Ovary (tissue), 9 donors: Measurements from ENCODE around the gene DOHH. TPM values are rescaled to one million over a fixed set of nuclear protein-coding genes. Genes with fewer than 3 reads are reported as not detected.
A peak's percentile ranks its signal among the peaks of the same experiment; 100 is the strongest.

Source experiments
- DNase-seq, 5 donors: peaks; one replicate each; pipeline ENCODE4 v3.0.0-alpha.2; 2019 to 2020
- H3K27ac ChIP-seq, 2 donors: fragments of 200-600 bp; one replicate each; pipeline versions ENCODE4 v1.5.1 to v1.8.0; 2019 to 2022
- H3K27me3 ChIP-seq: fragments of 200-600 bp; one replicate; pipeline ENCODE4 v1.8.0; 2022
- H3K36me3 ChIP-seq: fragments of 200-600 bp; sonication (generic); one replicate; pipeline ENCODE4 v1.5.1; 2019
- H3K4me1 ChIP-seq: one replicate; pipeline ENCODE4 v1.8.1; 2013; ENCODE audit warnings: mild to moderate bottlenecking, moderate library complexity; ENCODE audit not compliant: insufficient read depth
- H3K4me3 ChIP-seq: fragments of 200-600 bp; sonication (generic); one replicate; pipeline ENCODE4 v1.5.1; 2017
- H3K9me3 ChIP-seq, 2 donors: fragments of 200-600 bp in 1 of 2; sonication (generic) in 1 of 2; one replicate each; pipeline versions ENCODE4 v1.5.1 to v1.8.1; 2013 to 2019; ENCODE audit warnings: mild to moderate bottlenecking in 1 of 2, moderate library complexity in 1 of 2
- EP300 ChIP-seq: sonication (generic); formaldehyde crosslinking; IDR thresholded peaks from one replicate; pipeline ENCODE4 v1.6.1; 2017; ENCODE audit warnings: antibody characterized with exemption
- POLR2A ChIP-seq: fragments of 450-650 bp; IDR thresholded peaks from one replicate; pipeline ENCODE4 v1.6.1; 2017; ENCODE audit warnings: antibody characterized with exemption, mild to moderate bottlenecking, moderate library complexity
- WGBS, 3 donors: extraction: QIAGEN DNeasy Blood & Tissue Kit in 1 of 3; methylation state at CpG; one replicate each; pipeline versions ENCODE4 v1.1.5 to v1.1.7; 2013 to 2017; 5-methylcytosine and 5-hydroxymethylcytosine counted together
- intact Hi-C, 4 donors: fragments of 100-400 bp; cut with DNase I; formaldehyde crosslinking; loops; one replicate each; pipeline versions ENCODE4 v1.11.0 to v1.15.1; 2022 to 2023
- polyA plus RNA-seq, 2 donors: library from polyadenylated mRNA; stranded (reverse); fragments of 200-250 nt in 1 of 2; fragments of 350-450 nt in 1 of 2; fragmentation: Illumina TruSeq in 1 of 2; extraction: RNeasy Lipid Tissue Mini Kit (QIAGEN cat#74804) in 1 of 2; gene quantifications; one replicate each; pipeline ENCODE4 v1.2.3, GENCODE V29; 2013 to 2014
- total RNA-seq, 7 donors: library from RNA; depleted of rRNA in 2 of 7; stranded (reverse); fragments of >200 nt in 2 of 7; fragmentation: NEBNext Ultra II Directional in 3 of 7; extraction: Animal tissue kit (Norgen Biotek cat#: 25700) in 3 of 7; gene quantifications; one replicate each; pipeline versions ENCODE4 v1.1.0 to v1.2.4, GENCODE V29; 2016 to 2023
- TF ChIP-seq, protein P1 (sequence below), 3 donors: fragments of 450-650 bp in 2 of 3; fragments of 200-600 bp in 1 of 3; IDR thresholded peaks; one replicate each; pipeline versions ENCODE4 v1.5.1 to v1.8.0; 2016 to 2022; ENCODE audit warnings: antibody characterized with exemption in 3 of 3, mild to moderate bottlenecking in 1 of 3
- donor health status: DM: no; HTN: no; CAD: no; lungs with moderate emphysema.
- donor health status: DM: no; HTN: no; CAD: no.
- donor health status: Bipolar disorder and iron deficiency.
- donor health status: DM: yes; HTN: yes; CAD: no.
- donor health status: DM: no; HTN: no; CAD: no.
- donor health status: DM: yes; HTN: yes; CAD: no.

Gene DOHH
- total and polyA plus RNA-seq, 9 donors, result 7.1 to 14.5 (median 8.5) TPM; not detected in 1

DNA sequence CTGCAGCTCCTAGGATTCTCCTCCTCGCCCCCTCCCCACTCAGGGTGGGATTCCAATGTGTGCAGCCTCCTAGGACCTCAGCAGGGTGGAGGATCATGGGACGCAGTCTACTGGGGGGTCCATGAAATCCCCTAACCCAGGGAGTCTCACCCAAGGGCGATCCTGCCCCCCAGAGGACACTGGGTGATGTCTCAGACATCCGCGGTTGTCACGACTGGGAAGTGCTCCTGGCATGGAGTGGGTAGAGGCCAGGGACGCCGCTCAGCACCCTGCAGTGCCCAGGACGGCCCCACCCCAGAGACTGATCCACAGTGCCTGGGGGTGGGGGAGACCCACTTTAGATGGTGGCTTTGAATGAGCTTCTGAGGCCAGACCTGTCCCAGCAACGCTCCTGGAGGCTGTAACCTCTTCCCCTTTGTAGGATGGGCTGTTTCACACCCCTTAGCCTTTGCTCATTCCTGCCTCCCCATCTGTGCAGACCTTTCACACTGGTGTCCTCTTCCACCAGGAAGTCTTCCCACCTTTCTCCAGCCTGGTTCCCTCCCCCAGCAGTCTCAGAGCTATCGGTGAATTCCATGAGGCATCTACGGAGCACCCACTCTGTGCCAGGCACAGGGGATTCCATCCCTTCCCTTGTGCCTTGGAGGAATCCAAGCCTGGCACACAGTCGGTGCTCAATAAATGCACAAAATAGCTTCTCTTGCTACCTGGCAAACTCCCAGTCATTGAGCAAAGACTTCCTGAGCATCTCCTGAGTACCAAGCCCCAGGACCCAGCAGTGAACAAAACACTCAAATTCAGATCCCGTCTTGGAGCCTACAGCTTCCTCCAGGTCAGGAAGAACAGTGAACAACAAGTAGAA is 30.6 kb downstream of the DOHH start:
- intact Hi-C loops, result loop anchor here in 1 of 4 donors (2.0 to 5.0 kb wide), 2 partner anchors 38 to 143 kb away; no protein-coding TSS in a partner anchor
- Histone ChIP-seq H3K4me3 (no peak overlapping the region), H3K27ac (peak overlapping the region in 1 of 2 donors; percentile 40), H3K36me3 (no peaks in the 10 kb centered on the region), H3K9me3 (no peaks in the 10 kb centered on the region), H3K27me3 (no peaks in the 10 kb centered on the region), H3K4me1 (peaks cover 5% of the 10 kb centered on the region)
- WGBS, 3 donors, result 57 to 61% (median 59%) methylated on average over 13 to 14 of the region's 14 CpGs
- no peak for DNase-seq
- TF ChIP-seq EP300 (no peak), POLR2A (no peak)
- TF ChIP-seq, protein P1, sequence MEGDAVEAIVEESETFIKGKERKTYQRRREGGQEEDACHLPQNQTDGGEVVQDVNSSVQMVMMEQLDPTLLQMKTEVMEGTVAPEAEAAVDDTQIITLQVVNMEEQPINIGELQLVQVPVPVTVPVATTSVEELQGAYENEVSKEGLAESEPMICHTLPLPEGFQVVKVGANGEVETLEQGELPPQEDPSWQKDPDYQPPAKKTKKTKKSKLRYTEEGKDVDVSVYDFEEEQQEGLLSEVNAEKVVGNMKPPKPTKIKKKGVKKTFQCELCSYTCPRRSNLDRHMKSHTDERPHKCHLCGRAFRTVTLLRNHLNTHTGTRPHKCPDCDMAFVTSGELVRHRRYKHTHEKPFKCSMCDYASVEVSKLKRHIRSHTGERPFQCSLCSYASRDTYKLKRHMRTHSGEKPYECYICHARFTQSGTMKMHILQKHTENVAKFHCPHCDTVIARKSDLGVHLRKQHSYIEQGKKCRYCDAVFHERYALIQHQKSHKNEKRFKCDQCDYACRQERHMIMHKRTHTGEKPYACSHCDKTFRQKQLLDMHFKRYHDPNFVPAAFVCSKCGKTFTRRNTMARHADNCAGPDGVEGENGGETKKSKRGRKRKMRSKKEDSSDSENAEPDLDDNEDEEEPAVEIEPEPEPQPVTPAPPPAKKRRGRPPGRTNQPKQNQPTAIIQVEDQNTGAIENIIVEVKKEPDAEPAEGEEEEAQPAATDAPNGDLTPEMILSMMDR (IDR thresholded peaks at IDR 0.05), result peak in 1 of 3 donors; percentile 7

DNA sequence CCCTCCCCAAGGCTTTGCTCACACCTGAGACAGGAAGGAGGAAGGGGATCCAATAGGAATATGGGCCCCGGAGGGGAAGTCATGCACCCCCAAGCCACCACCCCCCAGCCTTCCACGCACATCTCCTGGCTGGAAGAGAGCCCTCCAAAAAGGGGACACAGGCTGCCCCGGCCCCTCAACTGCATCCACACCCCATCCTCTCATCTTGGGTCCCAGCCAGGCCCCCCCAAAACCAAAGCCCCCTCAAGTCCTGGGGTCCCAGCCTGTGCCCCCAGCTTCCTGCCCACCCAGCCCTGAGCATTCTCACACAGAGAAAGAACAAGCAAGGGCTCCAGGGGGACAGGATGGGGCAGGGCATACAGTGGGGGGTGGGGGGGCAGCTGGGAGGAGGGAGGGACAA is 32.3 kb downstream of the DOHH start:
- Histone ChIP-seq H3K27me3 (no peaks in the 10 kb centered on the region), H3K36me3 (no peaks in the 10 kb centered on the region), H3K4me3 (no peak overlapping the region), H3K27ac (peak overlapping the region; percentile 40 to 64), H3K9me3 (no peaks in the 10 kb centered on the region), H3K4me1 (peaks cover 7% of the 10 kb centered on the region)
- intact Hi-C loops, result loop anchor here in 1 of 4 donors (5.0 kb wide), 1 partner anchor 36 kb away; no protein-coding TSS in a partner anchor
- WGBS, 3 donors, result 71 to 88% (median 75%) methylated on average over 2 to 3 of the region's 3 CpGs
- peak in 1 of 5 donors; percentile 59 for DNase-seq
- TF ChIP-seq EP300 (no peak), POLR2A (no peak)
- TF ChIP-seq, protein P1 (IDR thresholded peaks at IDR 0.05), result no peak

DNA sequence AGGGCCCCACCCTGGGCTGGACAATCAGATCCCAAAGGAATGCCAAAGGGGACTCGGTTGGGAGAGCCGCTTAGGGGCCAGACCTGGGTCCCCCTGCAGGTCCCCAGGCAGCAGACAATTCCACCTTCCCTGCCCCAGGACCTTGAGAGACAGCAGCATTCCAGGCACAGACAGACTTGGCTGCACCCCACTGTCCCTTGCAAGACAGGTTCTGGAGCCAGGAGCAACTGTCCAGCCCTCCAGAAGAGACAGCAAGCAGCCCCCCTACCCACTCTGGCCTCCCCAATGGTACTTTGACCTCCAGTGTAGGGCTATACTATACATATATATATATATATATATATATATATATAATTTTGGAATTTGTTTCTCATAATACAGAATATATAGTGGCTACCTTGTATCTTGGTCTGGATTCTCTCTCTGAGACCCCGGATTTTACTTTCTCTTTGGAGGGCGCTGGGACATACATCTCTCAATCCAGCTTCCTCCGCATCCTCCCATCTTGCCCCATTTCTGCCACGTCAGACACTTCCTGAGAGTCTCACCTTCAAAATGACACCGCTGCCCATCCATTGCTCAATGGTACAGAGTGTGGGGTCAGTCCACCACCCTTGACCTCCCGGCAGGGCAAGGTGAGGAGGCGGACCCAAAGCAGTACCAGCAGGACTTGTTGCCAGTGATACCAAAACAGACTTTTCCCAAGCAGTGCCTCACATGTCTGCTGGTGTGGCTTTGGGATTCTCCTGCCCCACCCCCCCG is 32.9 kb downstream of the DOHH start:
- Histone ChIP-seq H3K27me3 (no peaks in the 10 kb centered on the region), H3K27ac (peak overlapping the region in 1 of 2 donors; percentile 40), H3K36me3 (no peaks in the 10 kb centered on the region), H3K4me3 (no peak overlapping the region), H3K9me3 (no peaks in the 10 kb centered on the region), H3K4me1 (peaks cover 7% of the 10 kb centered on the region)
- TF ChIP-seq, protein P1 (IDR thresholded peaks at IDR 0.05), result no peak
- TF ChIP-seq POLR2A (no peak), EP300 (no peak)
- 88 to 92% (median 91%) methylated on average over 10 of the region's 10 CpGs for whole genome bisulfite sequencing, 3 donors
- no peak for DNase-seq
- intact Hi-C loops, result loop anchor here in 1 of 4 donors (5.0 kb wide), 1 partner anchor 35 kb away; no protein-coding TSS in a partner anchor

DNA sequence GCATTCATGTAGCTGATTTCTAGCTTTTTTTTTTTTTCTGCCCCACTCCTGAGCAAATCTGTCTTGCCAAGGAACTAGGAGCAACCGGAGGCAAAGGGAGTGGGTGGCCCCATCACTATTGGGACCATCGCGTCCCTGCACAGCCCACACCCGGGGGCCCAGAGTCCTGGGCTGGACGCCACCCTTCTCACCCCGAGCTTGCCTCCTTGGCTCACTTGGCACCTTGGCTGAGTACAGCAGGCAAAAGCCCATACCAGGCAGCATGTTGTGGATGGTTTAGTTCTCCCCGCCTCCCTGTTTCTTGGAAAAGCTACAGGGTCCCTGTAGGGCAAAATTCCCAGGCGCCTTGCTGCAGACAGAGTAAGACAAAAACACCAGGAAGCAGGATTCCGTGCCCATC is 33.8 kb downstream of the DOHH start:
- H3K27me3 ChIP-seq, result no peaks in the 10 kb centered on the region
- H3K4me1 ChIP-seq, result peaks cover 7% of the 10 kb centered on the region
- no peak for DNase-seq
- intact Hi-C loops, result loop anchor here in 1 of 4 donors (5.0 kb wide), 1 partner anchor 34 kb away; no protein-coding TSS in a partner anchor
- peak overlapping the region in 1 of 2 donors; percentile 49 for H3K27ac ChIP-seq
- no peaks in the 10 kb centered on the region for H3K9me3 ChIP-seq
- TF ChIP-seq, protein P1 (IDR thresholded peaks at IDR 0.05), result no peak
- TF ChIP-seq EP300 (no peak), POLR2A (no peak)
- H3K4me3 ChIP-seq, result no peak overlapping the region
- no peaks in the 10 kb centered on the region for H3K36me3 ChIP-seq
- 26 to 51% (median 30%) methylated on average over 9 of the region's 9 CpGs for WGBS, 3 donors
